Measurements from ENCODE around the gene KCNMA1.

DNA sequence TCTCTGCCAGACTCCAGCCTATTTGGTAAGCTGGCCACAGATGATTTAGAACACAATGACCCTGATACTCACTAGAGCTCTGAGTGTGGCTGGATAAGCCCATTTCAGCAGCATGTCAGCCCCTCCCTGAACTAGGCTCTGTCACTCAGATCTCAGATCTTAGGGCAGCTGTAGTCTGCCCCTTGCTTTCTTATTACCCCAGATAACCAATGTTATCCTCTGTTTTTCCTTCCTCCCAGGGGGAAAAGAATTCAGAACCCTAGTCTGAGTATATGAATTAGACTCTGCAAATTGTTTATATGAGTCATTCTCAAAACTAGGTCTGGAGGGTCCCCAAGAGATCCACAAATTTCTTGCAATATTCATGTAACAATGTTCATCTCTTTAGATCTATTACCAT is 286.2 kb downstream of the KCNMA1 start:
- TF ChIP-seq POLR2AphosphoS5 (IDR thresholded peaks at IDR 0.05), result no peak
- TF ChIP-seq, protein P1, sequence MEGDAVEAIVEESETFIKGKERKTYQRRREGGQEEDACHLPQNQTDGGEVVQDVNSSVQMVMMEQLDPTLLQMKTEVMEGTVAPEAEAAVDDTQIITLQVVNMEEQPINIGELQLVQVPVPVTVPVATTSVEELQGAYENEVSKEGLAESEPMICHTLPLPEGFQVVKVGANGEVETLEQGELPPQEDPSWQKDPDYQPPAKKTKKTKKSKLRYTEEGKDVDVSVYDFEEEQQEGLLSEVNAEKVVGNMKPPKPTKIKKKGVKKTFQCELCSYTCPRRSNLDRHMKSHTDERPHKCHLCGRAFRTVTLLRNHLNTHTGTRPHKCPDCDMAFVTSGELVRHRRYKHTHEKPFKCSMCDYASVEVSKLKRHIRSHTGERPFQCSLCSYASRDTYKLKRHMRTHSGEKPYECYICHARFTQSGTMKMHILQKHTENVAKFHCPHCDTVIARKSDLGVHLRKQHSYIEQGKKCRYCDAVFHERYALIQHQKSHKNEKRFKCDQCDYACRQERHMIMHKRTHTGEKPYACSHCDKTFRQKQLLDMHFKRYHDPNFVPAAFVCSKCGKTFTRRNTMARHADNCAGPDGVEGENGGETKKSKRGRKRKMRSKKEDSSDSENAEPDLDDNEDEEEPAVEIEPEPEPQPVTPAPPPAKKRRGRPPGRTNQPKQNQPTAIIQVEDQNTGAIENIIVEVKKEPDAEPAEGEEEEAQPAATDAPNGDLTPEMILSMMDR (IDR thresholded peaks at IDR 0.05), result no peak
